K562 (cell line): ENCODE measurements around the gene SLC36A2. TPM values are rescaled to one million over a fixed set of nuclear protein-coding genes. Genes with fewer than 3 reads are reported as not detected.

ENCODE experiments used
- ATAC-seq: fragments of 200-7000 bp; cut with Tn5 transposase; 3 replicates; pipeline ENCODE4 v1.9.1; 2020; ENCODE audit warnings: moderate library complexity
- BruUV-seq: library from RNA; stranded (reverse); fragments of 400-500 nt; replicated peaks from 2 replicates; lab custom pipeline; 2021; lab: Mats Ljungman, UMichigan
- CTCF ChIA-PET: fragments of 300-600 bp; formaldehyde crosslinking; extraction: SDS; loops from one replicate; lab custom pipeline; 2021; ENCODE audit warnings: low intra/inter-chr PET ratio; lab: Yijun Ruan, JAX
- POLR2A ChIA-PET: fragments of 300-600, 350-650 bp; sonication (Branson Sonifier 250); formaldehyde crosslinking; extraction: SDS; loops from one replicate; lab custom pipeline; 2021; ENCODE audit warnings: antibody characterized with exemption, inconsistent platforms; lab: Yijun Ruan, JAX
- DNase-seq, 4 experiments: peaks; one replicate each; pipeline versions ENCODE4 v3.0.0 to v3.0.0-alpha.2; 2011 to 2018; ENCODE audit warnings: low spot score in 3 of 4, mixed read lengths in 3 of 4; ENCODE audit errors: extremely low read depth in 1 of 4
- FAIRE-seq: peaks from 2 replicates; lab custom pipeline; 2011; peaks lifted over from hg19 to GRCh38; lab: Jason Lieb, UNC
- H2AFZ ChIP-seq: 2 replicates; pipeline ENCODE4 v1.6.0; 2011; ENCODE audit warnings: low read depth, low read length, control low read depth, inconsistent platforms
- H3K27ac ChIP-seq: fragments of 200-600 bp; 3 replicates; pipeline ENCODE4 v1.8.0; 2011; ENCODE audit warnings: low read depth, mild to moderate bottlenecking, control low read depth, inconsistent platforms, low read length, moderate library complexity, mixed read lengths; ENCODE audit errors: extremely low read depth
- H3K27me3 ChIP-seq, 2 experiments: fragments of 300-600 bp in 1 of 2; 2 replicates in 1 of 2; 3 replicates in 1 of 2; pipeline versions ENCODE4 v1.6.0 to v1.8.0; 2011; ENCODE audit warnings: inconsistent platforms in 2 of 2, low read length in 2 of 2, mild to moderate bottlenecking in 1 of 2, mixed read lengths in 1 of 2, moderate library complexity in 1 of 2; ENCODE audit not compliant: control insufficient read depth in 2 of 2, insufficient read depth in 2 of 2
- H3K36me3 ChIP-seq: fragments of 300-600 bp; 3 replicates; pipeline ENCODE4 v1.8.0; 2011; ENCODE audit warnings: mild to moderate bottlenecking, low read length, inconsistent platforms; ENCODE audit not compliant: control insufficient read depth, insufficient read depth
- H3K4me1 ChIP-seq, 2 experiments: fragments of 200-600 bp in 1 of 2; replicated peaks in 1 of 2; 2 replicates in 1 of 2; 3 replicates in 1 of 2; pipeline versions ENCODE4 v1.5.1 to v1.8.0; 2011; ENCODE audit warnings: inconsistent platforms in 2 of 2, low read length in 2 of 2, mild to moderate bottlenecking in 1 of 2, mixed read lengths in 1 of 2, moderate library complexity in 1 of 2; ENCODE audit not compliant: control insufficient read depth in 2 of 2, insufficient read depth in 2 of 2
- H3K4me2 ChIP-seq: 2 replicates; pipeline ENCODE4 v1.6.1; 2011; ENCODE audit warnings: low read length, control low read depth, inconsistent platforms, mixed read lengths; ENCODE audit not compliant: insufficient read depth
- H3K4me3 ChIP-seq: fragments of 200-600 bp; sonication (generic), shearing (Covaris generic); 2 replicates; pipeline ENCODE4 v1.5.1; 2016; ENCODE audit warnings: control low read depth, inconsistent platforms
- H3K79me2 ChIP-seq: fragments of 200-600 bp; 3 replicates; pipeline ENCODE4 v1.8.0; 2011; ENCODE audit warnings: low read length, inconsistent platforms; ENCODE audit not compliant: control insufficient read depth, insufficient read depth
- H3K9ac ChIP-seq, 2 experiments: 2 replicates each; pipeline versions ENCODE4 v1.6.0 to v1.6.1; 2011; ENCODE audit warnings: low read depth in 2 of 2, low read length in 2 of 2, control low read depth in 1 of 2, inconsistent platforms in 1 of 2, mild to moderate bottlenecking in 1 of 2, mixed read lengths in 1 of 2; ENCODE audit not compliant: insufficient read depth in 1 of 2
- H3K9me1 ChIP-seq: one replicate; pipeline ENCODE4 v1.6.0; 2011; ENCODE audit warnings: inconsistent platforms, mild to moderate bottlenecking, low read length, moderate library complexity; ENCODE audit not compliant: control insufficient read depth, insufficient read depth
- H3K9me3 ChIP-seq: replicated peaks from 2 replicates; pipeline ENCODE4 v1.5.1; 2011; ENCODE audit warnings: low read depth, low read length, inconsistent platforms; ENCODE audit not compliant: control insufficient read depth, insufficient read depth
- H4K20me1 ChIP-seq: replicated peaks from 2 replicates; pipeline ENCODE4 v1.6.1; 2011; ENCODE audit warnings: low read length, inconsistent platforms, mixed read lengths; ENCODE audit not compliant: control insufficient read depth, insufficient read depth
- DMBX1 ChIP-seq: fragments of 250-450 bp; sonication (Bioruptor Pico); IDR thresholded peaks from 2 replicates; pipeline ENCODE4 v1.8.0; 2022; ENCODE audit warnings: inconsistent platforms, mild to moderate bottlenecking, moderate library complexity, borderline replicate concordance
- ETV1 ChIP-seq: fragments of 450-650 bp; conservative IDR thresholded peaks from 2 replicates; pipeline ENCODE4 v1.6.1; 2016; ENCODE audit warnings: missing genetic modification characterization, control low read depth, low read depth, missing compliant biosample characterization
- GABPB1 ChIP-seq: sonication (generic); formaldehyde crosslinking; IDR thresholded peaks from 2 replicates; pipeline ENCODE4 v1.8.0; 2022; ENCODE audit warnings: mild to moderate bottlenecking, missing genetic modification reagents
- HOXB6 ChIP-seq: fragments of 250-450 bp; sonication (Bioruptor Pico); IDR thresholded peaks from 2 replicates; pipeline ENCODE4 v1.5.1; 2022; ENCODE audit warnings: mild to moderate bottlenecking, borderline replicate concordance
- ILK ChIP-seq: fragments of 450-650 bp; IDR thresholded peaks from 2 replicates; pipeline ENCODE4 v1.6.1; 2016; ENCODE audit warnings: missing genetic modification characterization, low read depth, mild to moderate bottlenecking, missing compliant biosample characterization, moderate library complexity, borderline replicate concordance
- KAT8 ChIP-seq: fragments of 450-650 bp; IDR thresholded peaks from 2 replicates; pipeline ENCODE4 v1.6.1; 2016; ENCODE audit warnings: low read depth, mild to moderate bottlenecking
- MAZ ChIP-seq, 2 experiments: fragments of 450-650 bp in 1 of 2; sonication (generic) in 1 of 2; formaldehyde crosslinking; IDR thresholded peaks in 1 of 2; conservative IDR thresholded peaks in 1 of 2; 2 replicates each; pipeline versions ENCODE4 v1.4.0 to v1.5.0; 2020; ENCODE audit warnings: mild to moderate bottlenecking in 1 of 2, missing genetic modification reagents in 1 of 2
- NR2F6 ChIP-seq: fragments of 450-650 bp; formaldehyde crosslinking; IDR thresholded peaks from 2 replicates; pipeline ENCODE4 v1.4.0; 2020; ENCODE audit warnings: mild to moderate bottlenecking
- PYGO2 ChIP-seq: fragments of 450-650 bp; IDR thresholded peaks from 2 replicates; pipeline ENCODE4 v1.6.1; 2016; ENCODE audit warnings: mild to moderate bottlenecking, missing genetic modification characterization, moderate library complexity, missing compliant biosample characterization
- SIRT6 ChIP-seq: IDR thresholded peaks from one replicate; pipeline ENCODE4 v1.6.1; 2012; ENCODE audit warnings: low read depth, mild to moderate bottlenecking, control low read depth, inconsistent platforms, low read length, moderate library complexity
- SUPT5H ChIP-seq: fragments of 450-650 bp; IDR thresholded peaks from 2 replicates; pipeline ENCODE4 v1.6.1; 2016
- ZNF134 ChIP-seq: fragments of 250-450 bp; sonication (Bioruptor Pico); conservative IDR thresholded peaks from 2 replicates; pipeline ENCODE4 v1.4.0; 2020
- ZNF239 ChIP-seq: fragments of 250-450 bp; sonication (Bioruptor Pico); IDR thresholded peaks from 2 replicates; pipeline ENCODE4 v1.4.0; 2020; ENCODE audit warnings: mild to moderate bottlenecking
- ZNF324 ChIP-seq: fragments of 250-450 bp; sonication (Bioruptor Pico); IDR thresholded peaks from 2 replicates; pipeline ENCODE4 v1.4.0; 2020; ENCODE audit warnings: mild to moderate bottlenecking
- ZNF347 ChIP-seq: fragments of 450-650 bp; formaldehyde crosslinking; IDR thresholded peaks from 2 replicates; pipeline ENCODE4 v1.4.0; 2020; ENCODE audit warnings: low read depth, mild to moderate bottlenecking, moderate library complexity
- ZNF354B ChIP-seq: fragments of 250-450 bp; sonication (Bioruptor Pico); IDR thresholded peaks from 2 replicates; pipeline ENCODE4 v1.4.0; 2020
- ZNF764 ChIP-seq: fragments of 250-450 bp; sonication (Bioruptor Pico); IDR thresholded peaks from 2 replicates; pipeline ENCODE4 v1.4.0; 2020; ENCODE audit warnings: low read depth, mild to moderate bottlenecking, moderate library complexity
- ZNF785 ChIP-seq: fragments of 250-450 bp; sonication (Bioruptor Pico); IDR thresholded peaks from 2 replicates; pipeline ENCODE4 v1.4.0; 2020; ENCODE audit warnings: mild to moderate bottlenecking
- WGBS: fragments of 100-300 bp; shearing (Covaris generic); methylation state at CpG from one replicate; pipeline ENCODE4 v1.1.6; 2016; ENCODE audit warnings: low coverage, mixed read lengths; ENCODE audit not compliant: insufficient coverage; ENCODE audit errors: missing lambda C conversion rate; 5-methylcytosine and 5-hydroxymethylcytosine counted together
- in situ Hi-C: fragments of 300-500 bp; cut with MboI; formaldehyde crosslinking; loops from 4 replicates; pipeline ENCODE4 v1.15.0; 2018; ENCODE audit warnings: inconsistent platforms, mixed read lengths
- intact Hi-C: fragments of 100-400 bp; cut with micrococcal nuclease; formaldehyde crosslinking; loops from 2 replicates; pipeline ENCODE4 v1.14.2; 2022
- polyA plus RNA-seq, 8 experiments: library from polyadenylated mRNA; depleted of rRNA in 4 of 8; stranded (reverse) in 5 of 8; unstranded in 3 of 8; fragments of >200 nt; fragmentation: Nextera tagmentation in 2 of 8; fragmentation: Illumina TruSeq in 1 of 8; extraction: Ambion mirVana in 2 of 8; extraction: Trizol in 1 of 8; gene quantifications; 2 replicates each; pipeline versions ENCODE4 v1.2.1 to v1.2.3, GENCODE V29; 2011 to 2014; ENCODE audit warnings: inconsistent platforms in 1 of 8, missing spikeins in 1 of 8
- total RNA-seq, 7 experiments: library from RNA; depleted of rRNA in 6 of 7; stranded (reverse); fragments of >200 nt in 6 of 7; fragmentation: Illumina TruSeq in 2 of 7; extraction: Trizol in 2 of 7; gene quantifications; 2 replicates each; pipeline versions ENCODE4 v1.2.1 to v1.2.3, GENCODE V29; 2011 to 2021; ENCODE audit warnings: low replicate concordance in 1 of 7

Gene SLC36A2
- total and polyA plus RNA-seq, 9 of the 15 experiments (the other 6 are each of a cell fraction or from before 2014, with no cell fraction given), result not detected

DNA sequence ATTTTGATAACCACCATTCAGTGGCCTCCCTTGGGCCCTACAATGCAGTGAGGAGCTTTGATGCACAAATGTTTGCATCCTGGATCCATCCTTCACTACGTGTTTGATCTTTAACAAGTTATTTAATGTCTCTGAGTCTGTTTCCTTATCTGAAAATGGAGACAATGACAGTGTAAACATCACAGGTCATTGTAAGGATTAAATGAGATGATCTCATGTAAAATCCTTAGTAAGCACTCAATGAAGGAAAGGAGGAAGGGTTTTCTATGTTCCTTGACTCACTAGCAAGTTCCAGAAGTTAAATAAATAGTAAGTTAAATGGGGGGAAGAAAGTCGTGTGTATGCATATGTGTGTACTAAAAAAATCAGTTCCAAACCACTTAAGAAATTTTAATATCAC is 34.0 kb downstream of the SLC36A2 start:
- Histone ChIP-seq H3K9me1 (no peaks in the 10 kb centered on the region), H3K9ac (no peak overlapping the region), H4K20me1 (no peaks in the 10 kb centered on the region), H3K4me1 (no peaks in the 10 kb centered on the region), H3K27ac (no peak overlapping the region)
- in situ Hi-C loops, result no loop called here
- intact Hi-C loops, result no loop called here
- no peak for ATAC-seq
- BruUV-seq, result no TSS peak
- POLR2A ChIA-PET, result interaction anchor here (0.5 kb wide), 1 partner anchor 198 kb away, joined by 3 read pairs; no protein-coding TSS in a partner anchor
- 0% methylated on average over 2 of the region's 2 CpGs for WGBS
- TF ChIP-seq NR2F6 (CRISPR knock-in tag), result no peak
- TF ChIP-seq DMBX1 (CRISPR knock-in tag), result no peak
- no peak for TF ChIP-seq ZNF239 (CRISPR knock-in tag)
- no peak for TF ChIP-seq ZNF785 (CRISPR knock-in tag)
- TF ChIP-seq ZNF764, result no peak
- TF ChIP-seq SUPT5H, result no peak
- no peak for TF ChIP-seq PYGO2
- TF ChIP-seq ILK, result no peak
- no peak for TF ChIP-seq ZNF134 (CRISPR knock-in tag)
- TF ChIP-seq ZNF324, result no peak
- TF ChIP-seq KAT8, result no peak
- no peak for TF ChIP-seq GABPB1
- no peak for TF ChIP-seq ETV1 (tag)
- no peak for TF ChIP-seq ZNF354B (CRISPR knock-in tag)
- no peak for TF ChIP-seq HOXB6
- TF ChIP-seq MAZ (CRISPR knock-in tag; conservative IDR thresholded peaks at IDR 0.05 in 1 of 2, IDR thresholded peaks at IDR 0.05 in 1 of 2), result no peak
- no peak for TF ChIP-seq SIRT6
- TF ChIP-seq ZNF347 (CRISPR knock-in tag), result no peak
- TF ChIP-seq, all 486 proteins: peak for 0
- Histone ChIP-seq H3K79me2 (no peaks in the 10 kb centered on the region), H3K36me3 (no peaks in the 10 kb centered on the region), H3K27me3 (peaks cover 0 to 5% of the 10 kb centered on the region in 2 experiments; a peak in 1 of 5 replicates), H2AFZ (no peak overlapping the region), H3K9me3 (no peaks in the 10 kb centered on the region), H3K4me3 (no peak overlapping the region), H3K4me2 (no peak overlapping the region)
- DNase-seq (no peak), FAIRE-seq (no peak)
- CTCF ChIA-PET, result no interaction called here
